SK-N-SH (cell line): ENCODE results near the gene SPON1.

Experiments used
- NFIC ChIP-seq: IDR thresholded peaks from 2 replicates; pipeline ENCODE4 v1.4.0; 2012; ENCODE audit warnings: borderline replicate concordance
- POLR2AphosphoS5 ChIP-seq: IDR thresholded peaks from 2 replicates; pipeline ENCODE4 v1.6.1; 2012; ENCODE audit warnings: low read depth, low read length
- TF ChIP-seq, protein P1 (sequence below): IDR thresholded peaks from 2 replicates; pipeline ENCODE4 v1.4.0; 2012; ENCODE audit warnings: low read depth
- TF ChIP-seq, protein P2 (sequence below): fragments of 200-600 bp; sonication (generic); IDR thresholded peaks from 2 replicates; pipeline ENCODE4 v1.6.1; 2017; ENCODE audit warnings: antibody characterized with exemption, mild to moderate bottlenecking, moderate library complexity
- TF ChIP-seq, protein P3 (sequence below): IDR thresholded peaks from 2 replicates; pipeline ENCODE4 v1.6.1; 2012; ENCODE audit warnings: mild to moderate bottlenecking, low read depth, low read length, moderate library complexity

DNA sequence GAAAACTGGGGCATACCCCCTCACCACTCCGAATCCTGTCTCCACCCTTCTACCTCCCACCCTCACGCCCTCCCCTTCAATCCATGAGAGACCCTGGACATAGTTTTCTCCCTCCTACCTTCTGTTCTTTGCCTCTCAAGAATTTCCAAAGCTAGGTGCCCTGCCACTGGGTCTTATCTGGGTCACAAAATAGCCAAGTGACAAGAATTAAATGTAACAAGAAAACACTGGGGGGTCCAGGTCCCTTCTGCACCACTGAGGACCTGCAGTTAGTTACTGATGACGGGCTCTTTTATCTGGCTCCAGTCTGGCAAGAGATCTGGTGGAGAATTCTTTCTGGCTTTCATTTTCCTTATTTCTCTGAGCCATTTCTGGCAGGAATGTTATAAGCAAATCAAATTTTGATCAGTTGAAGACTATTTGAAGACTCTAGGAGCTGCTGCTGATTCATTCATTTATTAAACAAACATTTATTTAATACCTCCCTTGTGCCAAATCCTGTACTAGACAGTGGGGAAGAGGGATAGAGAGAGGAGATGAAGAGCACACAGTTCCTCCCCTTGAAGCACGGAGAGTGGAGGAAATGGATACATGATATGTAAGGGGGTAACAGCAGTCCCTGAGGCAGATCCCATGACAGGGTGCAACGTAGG is 261.2 kb downstream of the SPON1 start:
- TF ChIP-seq NFIC = no peak
- TF ChIP-seq, protein P1, sequence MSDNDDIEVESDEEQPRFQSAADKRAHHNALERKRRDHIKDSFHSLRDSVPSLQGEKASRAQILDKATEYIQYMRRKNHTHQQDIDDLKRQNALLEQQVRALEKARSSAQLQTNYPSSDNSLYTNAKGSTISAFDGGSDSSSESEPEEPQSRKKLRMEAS = no peak
- no peak for TF ChIP-seq POLR2AphosphoS5
- TF ChIP-seq, protein P2, sequence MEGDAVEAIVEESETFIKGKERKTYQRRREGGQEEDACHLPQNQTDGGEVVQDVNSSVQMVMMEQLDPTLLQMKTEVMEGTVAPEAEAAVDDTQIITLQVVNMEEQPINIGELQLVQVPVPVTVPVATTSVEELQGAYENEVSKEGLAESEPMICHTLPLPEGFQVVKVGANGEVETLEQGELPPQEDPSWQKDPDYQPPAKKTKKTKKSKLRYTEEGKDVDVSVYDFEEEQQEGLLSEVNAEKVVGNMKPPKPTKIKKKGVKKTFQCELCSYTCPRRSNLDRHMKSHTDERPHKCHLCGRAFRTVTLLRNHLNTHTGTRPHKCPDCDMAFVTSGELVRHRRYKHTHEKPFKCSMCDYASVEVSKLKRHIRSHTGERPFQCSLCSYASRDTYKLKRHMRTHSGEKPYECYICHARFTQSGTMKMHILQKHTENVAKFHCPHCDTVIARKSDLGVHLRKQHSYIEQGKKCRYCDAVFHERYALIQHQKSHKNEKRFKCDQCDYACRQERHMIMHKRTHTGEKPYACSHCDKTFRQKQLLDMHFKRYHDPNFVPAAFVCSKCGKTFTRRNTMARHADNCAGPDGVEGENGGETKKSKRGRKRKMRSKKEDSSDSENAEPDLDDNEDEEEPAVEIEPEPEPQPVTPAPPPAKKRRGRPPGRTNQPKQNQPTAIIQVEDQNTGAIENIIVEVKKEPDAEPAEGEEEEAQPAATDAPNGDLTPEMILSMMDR = no peak
- TF ChIP-seq, protein P3, sequence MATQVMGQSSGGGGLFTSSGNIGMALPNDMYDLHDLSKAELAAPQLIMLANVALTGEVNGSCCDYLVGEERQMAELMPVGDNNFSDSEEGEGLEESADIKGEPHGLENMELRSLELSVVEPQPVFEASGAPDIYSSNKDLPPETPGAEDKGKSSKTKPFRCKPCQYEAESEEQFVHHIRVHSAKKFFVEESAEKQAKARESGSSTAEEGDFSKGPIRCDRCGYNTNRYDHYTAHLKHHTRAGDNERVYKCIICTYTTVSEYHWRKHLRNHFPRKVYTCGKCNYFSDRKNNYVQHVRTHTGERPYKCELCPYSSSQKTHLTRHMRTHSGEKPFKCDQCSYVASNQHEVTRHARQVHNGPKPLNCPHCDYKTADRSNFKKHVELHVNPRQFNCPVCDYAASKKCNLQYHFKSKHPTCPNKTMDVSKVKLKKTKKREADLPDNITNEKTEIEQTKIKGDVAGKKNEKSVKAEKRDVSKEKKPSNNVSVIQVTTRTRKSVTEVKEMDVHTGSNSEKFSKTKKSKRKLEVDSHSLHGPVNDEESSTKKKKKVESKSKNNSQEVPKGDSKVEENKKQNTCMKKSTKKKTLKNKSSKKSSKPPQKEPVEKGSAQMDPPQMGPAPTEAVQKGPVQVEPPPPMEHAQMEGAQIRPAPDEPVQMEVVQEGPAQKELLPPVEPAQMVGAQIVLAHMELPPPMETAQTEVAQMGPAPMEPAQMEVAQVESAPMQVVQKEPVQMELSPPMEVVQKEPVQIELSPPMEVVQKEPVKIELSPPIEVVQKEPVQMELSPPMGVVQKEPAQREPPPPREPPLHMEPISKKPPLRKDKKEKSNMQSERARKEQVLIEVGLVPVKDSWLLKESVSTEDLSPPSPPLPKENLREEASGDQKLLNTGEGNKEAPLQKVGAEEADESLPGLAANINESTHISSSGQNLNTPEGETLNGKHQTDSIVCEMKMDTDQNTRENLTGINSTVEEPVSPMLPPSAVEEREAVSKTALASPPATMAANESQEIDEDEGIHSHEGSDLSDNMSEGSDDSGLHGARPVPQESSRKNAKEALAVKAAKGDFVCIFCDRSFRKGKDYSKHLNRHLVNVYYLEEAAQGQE = no peak
